Measurements from ENCODE around the gene DNAJB1. TPM values are rescaled to one million over a fixed set of nuclear protein-coding genes. Genes with fewer than 3 reads are reported as not detected.

Gene DNAJB1
- total RNA-seq, 1 experiment from 2014 or later = 54.5 TPM

- TF ChIP-seq, protein P1, sequence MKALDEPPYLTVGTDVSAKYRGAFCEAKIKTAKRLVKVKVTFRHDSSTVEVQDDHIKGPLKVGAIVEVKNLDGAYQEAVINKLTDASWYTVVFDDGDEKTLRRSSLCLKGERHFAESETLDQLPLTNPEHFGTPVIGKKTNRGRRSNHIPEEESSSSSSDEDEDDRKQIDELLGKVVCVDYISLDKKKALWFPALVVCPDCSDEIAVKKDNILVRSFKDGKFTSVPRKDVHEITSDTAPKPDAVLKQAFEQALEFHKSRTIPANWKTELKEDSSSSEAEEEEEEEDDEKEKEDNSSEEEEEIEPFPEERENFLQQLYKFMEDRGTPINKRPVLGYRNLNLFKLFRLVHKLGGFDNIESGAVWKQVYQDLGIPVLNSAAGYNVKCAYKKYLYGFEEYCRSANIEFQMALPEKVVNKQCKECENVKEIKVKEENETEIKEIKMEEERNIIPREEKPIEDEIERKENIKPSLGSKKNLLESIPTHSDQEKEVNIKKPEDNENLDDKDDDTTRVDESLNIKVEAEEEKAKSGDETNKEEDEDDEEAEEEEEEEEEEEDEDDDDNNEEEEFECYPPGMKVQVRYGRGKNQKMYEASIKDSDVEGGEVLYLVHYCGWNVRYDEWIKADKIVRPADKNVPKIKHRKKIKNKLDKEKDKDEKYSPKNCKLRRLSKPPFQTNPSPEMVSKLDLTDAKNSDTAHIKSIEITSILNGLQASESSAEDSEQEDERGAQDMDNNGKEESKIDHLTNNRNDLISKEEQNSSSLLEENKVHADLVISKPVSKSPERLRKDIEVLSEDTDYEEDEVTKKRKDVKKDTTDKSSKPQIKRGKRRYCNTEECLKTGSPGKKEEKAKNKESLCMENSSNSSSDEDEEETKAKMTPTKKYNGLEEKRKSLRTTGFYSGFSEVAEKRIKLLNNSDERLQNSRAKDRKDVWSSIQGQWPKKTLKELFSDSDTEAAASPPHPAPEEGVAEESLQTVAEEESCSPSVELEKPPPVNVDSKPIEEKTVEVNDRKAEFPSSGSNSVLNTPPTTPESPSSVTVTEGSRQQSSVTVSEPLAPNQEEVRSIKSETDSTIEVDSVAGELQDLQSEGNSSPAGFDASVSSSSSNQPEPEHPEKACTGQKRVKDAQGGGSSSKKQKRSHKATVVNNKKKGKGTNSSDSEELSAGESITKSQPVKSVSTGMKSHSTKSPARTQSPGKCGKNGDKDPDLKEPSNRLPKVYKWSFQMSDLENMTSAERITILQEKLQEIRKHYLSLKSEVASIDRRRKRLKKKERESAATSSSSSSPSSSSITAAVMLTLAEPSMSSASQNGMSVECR (CRISPR knock-in tag; IDR thresholded peaks at IDR 0.05; ENCODE audit: borderline replicate concordance) = 0 out of 2 replicates have a peak, but pooled peaks have one; percentile 55
These were observed 22.0 kb downstream of the DNAJB1 start, which contains the start of gene GIPC1 (continued) for GRCh38 chr19:14496029-14496833.

- peak; percentile 0; the same call in 1 of the 2 replicates for TF ChIP-seq FOXK1 (CRISPR knock-in tag; IDR thresholded peaks at IDR 0.05)
- peak; percentile 64; the same call in 1 of the 2 replicates for TF ChIP-seq TP53 (CRISPR knock-in tag; IDR thresholded peaks at IDR 0.05)
- TF ChIP-seq EMX1 (CRISPR knock-in tag; IDR thresholded peaks at IDR 0.05) = no peak
- no peak for TF ChIP-seq ATF1 (CRISPR knock-in tag; IDR thresholded peaks at IDR 0.05)
- peak overlapping the region; percentile 89 for H3K4me3 Mint-ChIP-seq
- H3K4me1 Mint-ChIP-seq = peaks cover 21% of the 10 kb centered on the region
- peaks cover 22% of the 10 kb centered on the region for H3K36me3 Mint-ChIP-seq
- ChIA-PET POLR2A (interaction anchor here (0.6 to 1.3 kb wide), 3 partner anchors 16 to 250 kb away, joined by 3 read pairs; no protein-coding TSS in a partner anchor), CTCF (interaction anchor here (0.6 to 4.2 kb wide), 12 partner anchors 9 to 359 kb away, joined by 3 to 46 read pairs (median 6); partner anchors contain the start of genes ASF1B, DNAJB1 and PTGER1)
- ATAC-seq (no peak), DNase-seq (ENCODE audit: low spot score) (no peak)
- H3K27ac Mint-ChIP-seq = peak overlapping the region; percentile 60; the same call in 1 of the 2 replicates
- H3K27me3 Mint-ChIP-seq (ENCODE audit: low read depth) = peaks cover 4% of the 10 kb centered on the region; the same call in 1 of the 2 replicates
- H3K9me3 Mint-ChIP-seq = no peaks in the 10 kb centered on the region
These were observed 22.5 kb downstream of the DNAJB1 start for GRCh38 chr19:14495672-14496028.

GRCh38 chr19:14494910-14495671 is 23.1 kb downstream of the DNAJB1 start:
- ChIA-PET CTCF (interaction anchor here (0.7 to 4.2 kb wide), 10 partner anchors 8 to 358 kb away, joined by 3 to 46 read pairs (median 7); partner anchors contain the start of genes ASF1B, DNAJB1 and PTGER1), POLR2A (interaction anchor here (1.2 to 1.3 kb wide), 2 partner anchors 15 to 22 kb away, joined by 3 read pairs; no protein-coding TSS in a partner anchor)
- Mint-ChIP-seq H3K27ac (peak overlapping the region; percentile 85), H3K4me1 (peaks cover 21% of the 10 kb centered on the region), H3K36me3 (peaks cover 22% of the 10 kb centered on the region), H3K27me3 (ENCODE audit: low read depth) (peaks cover 4% of the 10 kb centered on the region; the same call in 1 of the 2 replicates), H3K4me3 (peak overlapping the region; percentile 89), H3K9me3 (no peaks in the 10 kb centered on the region)
- DNase-seq (ENCODE audit: low spot score) (no peak), ATAC-seq (no peak)
- TF ChIP-seq JAZF1 (CRISPR knock-in tag; IDR thresholded peaks at IDR 0.05) (no peak), TP53 (CRISPR knock-in tag; IDR thresholded peaks at IDR 0.05) (no peak), ZNF138 (CRISPR knock-in tag; conservative IDR thresholded peaks at IDR 0.05) (no peak), ZNF532 (CRISPR knock-in tag; IDR thresholded peaks at IDR 0.05; ENCODE audit: borderline replicate concordance) (no peak), ZNF219 (CRISPR knock-in tag; IDR thresholded peaks at IDR 0.05; ENCODE audit: borderline replicate concordance) (no peak), CBFB (CRISPR knock-in tag; IDR thresholded peaks at IDR 0.05; ENCODE audit: low read depth) (no peak), NFATC4 (CRISPR knock-in tag; IDR thresholded peaks at IDR 0.05) (no peak), STAT6 (CRISPR knock-in tag; conservative IDR thresholded peaks at IDR 0.05; ENCODE audit: low read depth) (no peak), NR2C2 (CRISPR knock-in tag; IDR thresholded peaks at IDR 0.05) (no peak)
- TF ChIP-seq, protein P2, sequence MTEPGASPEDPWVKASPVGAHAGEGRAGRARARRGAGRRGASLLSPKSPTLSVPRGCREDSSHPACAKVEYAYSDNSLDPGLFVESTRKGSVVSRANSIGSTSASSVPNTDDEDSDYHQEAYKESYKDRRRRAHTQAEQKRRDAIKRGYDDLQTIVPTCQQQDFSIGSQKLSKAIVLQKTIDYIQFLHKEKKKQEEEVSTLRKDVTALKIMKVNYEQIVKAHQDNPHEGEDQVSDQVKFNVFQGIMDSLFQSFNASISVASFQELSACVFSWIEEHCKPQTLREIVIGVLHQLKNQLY (CRISPR knock-in tag; IDR thresholded peaks at IDR 0.05) = no peak
- TF ChIP-seq, protein P3, sequence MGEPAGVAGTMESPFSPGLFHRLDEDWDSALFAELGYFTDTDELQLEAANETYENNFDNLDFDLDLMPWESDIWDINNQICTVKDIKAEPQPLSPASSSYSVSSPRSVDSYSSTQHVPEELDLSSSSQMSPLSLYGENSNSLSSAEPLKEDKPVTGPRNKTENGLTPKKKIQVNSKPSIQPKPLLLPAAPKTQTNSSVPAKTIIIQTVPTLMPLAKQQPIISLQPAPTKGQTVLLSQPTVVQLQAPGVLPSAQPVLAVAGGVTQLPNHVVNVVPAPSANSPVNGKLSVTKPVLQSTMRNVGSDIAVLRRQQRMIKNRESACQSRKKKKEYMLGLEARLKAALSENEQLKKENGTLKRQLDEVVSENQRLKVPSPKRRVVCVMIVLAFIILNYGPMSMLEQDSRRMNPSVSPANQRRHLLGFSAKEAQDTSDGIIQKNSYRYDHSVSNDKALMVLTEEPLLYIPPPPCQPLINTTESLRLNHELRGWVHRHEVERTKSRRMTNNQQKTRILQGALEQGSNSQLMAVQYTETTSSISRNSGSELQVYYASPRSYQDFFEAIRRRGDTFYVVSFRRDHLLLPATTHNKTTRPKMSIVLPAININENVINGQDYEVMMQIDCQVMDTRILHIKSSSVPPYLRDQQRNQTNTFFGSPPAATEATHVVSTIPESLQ (CRISPR knock-in tag; IDR thresholded peaks at IDR 0.05) = no peak

All from WTC11 (cell line).